ENCODE results near the gene PEX11G. TPM values are rescaled to one million over a fixed set of nuclear protein-coding genes. Genes with fewer than 3 reads are reported as not detected.
A peak's percentile ranks its signal among the peaks of the same experiment; 100 is the strongest.

Gene PEX11G
- total RNA-seq, 2 donors from 2014 or later: 3.9 to 7.6 TPM

DNA sequence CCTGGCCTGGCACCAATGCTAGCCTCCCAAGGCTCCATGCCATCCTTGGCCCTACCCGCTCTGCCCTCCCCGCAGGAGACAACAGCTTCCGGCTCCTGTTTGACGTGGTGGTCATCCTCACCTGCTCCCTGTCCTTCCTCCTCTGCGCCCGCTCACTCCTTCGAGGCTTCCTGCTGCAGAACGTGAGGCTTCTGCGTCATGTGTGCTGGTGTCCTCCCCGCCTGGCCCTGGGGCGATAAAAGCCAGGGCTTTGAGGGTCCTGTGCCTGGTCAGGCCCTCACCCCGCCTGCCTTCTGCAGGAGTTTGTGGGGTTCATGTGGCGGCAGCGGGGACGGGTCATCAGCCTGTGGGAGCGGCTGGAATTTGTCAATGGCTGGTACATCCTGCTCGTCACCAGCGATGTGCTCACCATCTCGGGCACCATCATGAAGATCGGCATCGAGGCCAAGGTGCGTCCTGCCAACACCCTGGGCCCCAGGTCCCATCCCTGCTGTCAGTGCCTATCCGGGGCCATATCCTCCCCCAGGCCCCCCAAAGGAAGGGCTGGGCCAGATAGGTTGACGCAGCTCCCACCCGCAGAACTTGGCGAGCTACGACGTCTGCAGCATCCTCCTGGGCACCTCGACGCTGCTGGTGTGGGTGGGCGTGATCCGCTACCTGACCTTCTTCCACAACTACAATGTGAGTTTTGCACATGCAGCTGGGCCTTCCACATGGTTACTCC, 39.8 kb upstream of the PEX11G start:
- Histone ChIP-seq H3K9me3 (no peaks in the 10 kb centered on the region), H3K27ac (no peak overlapping the region), H3K27me3 (no peaks in the 10 kb centered on the region), H3K36me3 (replicated peaks in 1 of 2; ENCODE audit: insufficient read depth in 1 of 2, low read depth in 2 of 2) (peaks cover 0 to 2% of the 10 kb centered on the region in 2 donors), H3K4me1 (peaks cover 11% of the 10 kb centered on the region), H3K4me3 (no peak overlapping the region)
- ATAC-seq (no peak), DNase-seq (no peak)
- intact Hi-C loops (cut with DNase I): no loop called here
- 93 to 96% methylated on average over 21 to 25 of the region's 32 CpGs for WGBS, 2 donors
- no peak for TF ChIP-seq POLR2A (IDR thresholded peaks at IDR 0.05)
- TF ChIP-seq, protein P1, sequence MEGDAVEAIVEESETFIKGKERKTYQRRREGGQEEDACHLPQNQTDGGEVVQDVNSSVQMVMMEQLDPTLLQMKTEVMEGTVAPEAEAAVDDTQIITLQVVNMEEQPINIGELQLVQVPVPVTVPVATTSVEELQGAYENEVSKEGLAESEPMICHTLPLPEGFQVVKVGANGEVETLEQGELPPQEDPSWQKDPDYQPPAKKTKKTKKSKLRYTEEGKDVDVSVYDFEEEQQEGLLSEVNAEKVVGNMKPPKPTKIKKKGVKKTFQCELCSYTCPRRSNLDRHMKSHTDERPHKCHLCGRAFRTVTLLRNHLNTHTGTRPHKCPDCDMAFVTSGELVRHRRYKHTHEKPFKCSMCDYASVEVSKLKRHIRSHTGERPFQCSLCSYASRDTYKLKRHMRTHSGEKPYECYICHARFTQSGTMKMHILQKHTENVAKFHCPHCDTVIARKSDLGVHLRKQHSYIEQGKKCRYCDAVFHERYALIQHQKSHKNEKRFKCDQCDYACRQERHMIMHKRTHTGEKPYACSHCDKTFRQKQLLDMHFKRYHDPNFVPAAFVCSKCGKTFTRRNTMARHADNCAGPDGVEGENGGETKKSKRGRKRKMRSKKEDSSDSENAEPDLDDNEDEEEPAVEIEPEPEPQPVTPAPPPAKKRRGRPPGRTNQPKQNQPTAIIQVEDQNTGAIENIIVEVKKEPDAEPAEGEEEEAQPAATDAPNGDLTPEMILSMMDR (IDR thresholded peaks at IDR 0.05): no peak

DNA sequence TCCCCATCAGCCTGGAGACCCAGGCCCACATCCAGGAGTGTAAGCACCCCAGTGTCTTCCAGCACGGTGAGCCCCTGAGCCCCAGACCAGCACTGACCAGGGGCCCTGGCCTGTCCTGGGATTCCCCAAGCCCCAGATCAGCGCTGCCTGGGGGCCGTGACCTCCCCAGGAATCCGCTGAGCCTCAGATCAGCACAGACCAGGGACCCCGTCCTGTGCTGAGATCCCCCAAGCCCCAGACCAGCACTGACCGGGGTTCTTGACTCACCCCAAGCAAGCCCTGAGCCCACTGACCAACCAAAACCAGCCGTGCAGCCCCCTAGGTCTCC, 39.3 kb upstream of the PEX11G start:
- Histone ChIP-seq H3K4me3 (no peak overlapping the region), H3K9me3 (no peaks in the 10 kb centered on the region), H3K27me3 (no peaks in the 10 kb centered on the region), H3K4me1 (peaks cover 11% of the 10 kb centered on the region), H3K27ac (no peak overlapping the region), H3K36me3 (replicated peaks in 1 of 2; ENCODE audit: insufficient read depth in 1 of 2, low read depth in 2 of 2) (peaks cover 0 to 2% of the 10 kb centered on the region in 2 donors)
- 92 to 100% methylated on average over 1 to 7 of the region's 7 CpGs for WGBS, 2 donors
- DNase-seq (no peak), ATAC-seq (no peak)
- no peak for TF ChIP-seq POLR2A (IDR thresholded peaks at IDR 0.05)
- TF ChIP-seq, protein P1 (IDR thresholded peaks at IDR 0.05): no peak
- intact Hi-C loops (cut with DNase I): no loop called here

DNA sequence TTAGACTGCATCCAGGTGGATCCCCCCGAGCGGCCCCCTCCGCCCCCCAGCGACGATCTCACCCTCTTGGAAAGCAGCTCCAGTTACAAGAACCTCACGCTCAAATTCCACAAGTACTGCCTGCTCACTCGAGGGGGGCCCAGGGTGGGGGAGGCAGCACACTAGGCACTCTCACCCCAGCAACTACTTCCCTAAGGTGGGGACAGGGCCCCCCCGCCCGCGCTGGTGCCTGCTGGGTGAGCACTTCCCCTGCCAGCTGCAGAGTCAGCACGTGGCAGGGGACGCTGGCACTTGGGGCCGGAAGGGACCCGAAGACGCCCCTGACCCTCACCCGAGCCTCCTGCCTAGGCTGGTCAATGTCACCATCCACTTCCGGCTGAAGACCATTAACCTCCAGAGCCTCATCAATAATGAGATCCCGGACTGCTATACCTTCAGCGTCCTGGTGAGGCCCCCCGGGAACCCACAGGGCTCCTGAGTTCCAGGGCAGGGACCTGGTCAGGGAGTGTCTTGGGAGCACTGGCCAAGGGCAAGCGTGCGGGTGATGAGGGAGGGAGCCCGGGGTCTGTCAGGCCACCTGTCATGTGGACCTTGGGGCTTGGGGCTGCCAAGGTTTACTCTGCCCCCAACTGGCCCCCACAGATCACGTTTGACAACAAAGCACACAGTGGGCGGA, 38.8 kb upstream of the PEX11G start:
- Histone ChIP-seq H3K4me3 (no peak overlapping the region), H3K36me3 (replicated peaks in 1 of 2; ENCODE audit: insufficient read depth in 1 of 2, low read depth in 2 of 2) (peaks cover 0 to 2% of the 10 kb centered on the region in 2 donors), H3K27ac (no peak overlapping the region), H3K27me3 (no peaks in the 10 kb centered on the region), H3K9me3 (no peaks in the 10 kb centered on the region), H3K4me1 (peaks cover 13% of the 10 kb centered on the region)
- no peak for TF ChIP-seq POLR2A (IDR thresholded peaks at IDR 0.05)
- TF ChIP-seq, protein P1 (IDR thresholded peaks at IDR 0.05): no peak
- DNase-seq (peak in 1 of 4 donors; percentile 43), ATAC-seq (no peak)
- intact Hi-C loops (cut with DNase I): no loop called here
- 68 to 77% methylated on average over 13 to 19 of the region's 25 CpGs for WGBS, 2 donors

DNA sequence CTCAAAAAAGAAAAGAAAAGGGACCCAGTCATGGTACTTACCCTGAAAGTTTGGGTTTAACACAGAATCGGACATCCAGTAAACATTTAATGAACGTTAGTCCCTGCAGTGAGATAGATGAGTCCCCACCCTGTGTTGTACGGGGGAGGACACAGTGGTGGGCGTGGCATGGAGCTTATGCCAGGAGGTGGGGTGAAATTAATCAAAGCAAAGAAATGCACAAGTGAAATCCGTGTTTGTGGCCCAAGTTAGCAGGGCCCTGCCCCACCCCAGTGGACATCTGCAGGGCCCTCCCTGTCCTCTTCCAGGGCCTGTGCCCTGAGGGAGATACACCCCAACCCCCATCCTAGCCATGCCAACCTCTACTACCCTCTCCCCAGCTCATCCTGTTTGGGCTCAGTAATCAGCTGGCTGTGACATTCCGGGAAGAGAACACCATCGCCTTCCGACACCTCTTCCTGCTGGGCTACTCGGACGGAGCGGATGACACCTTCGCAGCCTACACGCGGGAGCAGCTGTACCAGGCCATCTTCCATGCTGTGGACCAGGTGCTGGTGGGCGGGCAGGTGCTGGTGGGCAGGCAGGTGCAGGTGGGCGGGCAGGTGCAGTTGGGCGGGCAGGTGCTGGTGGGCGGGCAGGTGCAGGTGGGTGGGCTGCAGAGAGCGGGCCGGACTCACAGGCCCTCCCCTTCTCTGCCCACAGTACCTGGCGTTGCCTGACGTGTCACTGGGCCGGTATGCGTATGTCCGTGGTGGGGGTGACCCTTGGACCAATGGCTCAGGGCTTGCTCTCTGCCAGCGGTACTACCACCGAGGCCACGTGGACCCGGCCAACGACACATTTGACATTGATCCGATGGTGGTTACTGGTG, 37.5 kb upstream of the PEX11G start:
- no peak for TF ChIP-seq POLR2A (IDR thresholded peaks at IDR 0.05)
- TF ChIP-seq, protein P1 (IDR thresholded peaks at IDR 0.05): no peak
- intact Hi-C loops (cut with DNase I): no loop called here
- 85 to 88% methylated on average over 12 to 27 of the region's 31 CpGs for WGBS, 2 donors

More for the DNA sequence above, 37.5 kb upstream of the PEX11G start:
- H3K36me3 ChIP-seq (replicated peaks in 1 of 2; ENCODE audit: insufficient read depth in 1 of 2, low read depth in 2 of 2): peaks cover 0 to 2% of the 10 kb centered on the region in 2 donors
- H3K4me3 ChIP-seq: no peak overlapping the region
- no peaks in the 10 kb centered on the region for H3K9me3 ChIP-seq
- H3K27ac ChIP-seq: no peak overlapping the region
- H3K4me1 ChIP-seq: peaks cover 20% of the 10 kb centered on the region
- no peak for ATAC-seq
- no peaks in the 10 kb centered on the region for H3K27me3 ChIP-seq
- no peak for DNase-seq

All from body of pancreas (tissue), 4 donors.